Activated T-helper 2 cell treated with anti-CD3 and anti-CD28 coated beads, Interferon-gamma antibody, Interleukin-2, Interleukin-4, amounts not matched to agents 10 μg/mL and 5 μg/mL and 100 μg/mL, durations not matched to agents 14 hours and 24 hours and 36 hours (primary cell): ENCODE results near the gene GRAMD2B. TPM values are rescaled to one million over a fixed set of nuclear protein-coding genes. Genes with fewer than 3 reads are reported as not detected.
"Not testable (repeated sequence)": the region's sequence is repeated elsewhere in the genome, so short reads cannot be mapped to it uniquely, and the experiment has no call there.

ENCODE experiments used
- DNase-seq: peaks from one replicate; pipeline ENCODE4 v3.0.0; 2021; ENCODE audit warnings: low spot score
- H3K27ac Mint-ChIP-seq: one replicate; pipeline ENCODE4 v1.8.0; 2021; ENCODE audit warnings: mixed read lengths
- H3K27me3 Mint-ChIP-seq: one replicate; pipeline ENCODE4 v1.8.0; 2021; ENCODE audit warnings: low read depth, mixed read lengths
- H3K36me3 Mint-ChIP-seq: one replicate; pipeline ENCODE4 v1.8.0; 2021; ENCODE audit warnings: low read depth, mixed read lengths
- H3K4me1 Mint-ChIP-seq: one replicate; pipeline ENCODE4 v1.8.0; 2021; ENCODE audit warnings: low read depth, mixed read lengths
- H3K4me3 Mint-ChIP-seq: one replicate; pipeline ENCODE4 v1.8.0; 2021; ENCODE audit warnings: low read depth, mild to moderate bottlenecking, moderate library complexity, mixed read lengths
- H3K9me3 Mint-ChIP-seq: one replicate; pipeline ENCODE4 v1.8.0; 2021; ENCODE audit warnings: mixed read lengths
- intact Hi-C: fragments of 100-400 bp; cut with micrococcal nuclease; formaldehyde crosslinking; loops from one replicate; pipeline ENCODE4 v1.15.1; 2023
- total RNA-seq: library from RNA; stranded (reverse); gene quantifications from 2 replicates; pipeline ENCODE4 v1.2.3, GENCODE V29; 2022

GRAMD2B gene
- total RNA-seq, 1 donor from 2014 or later = 8.8 TPM

GRCh38 chr5:126394211-126394788 is 28.9 kb upstream of the GRAMD2B start:
- intact Hi-C loops = no loop called here
- peaks cover 2% of the 10 kb centered on the region for H3K9me3 Mint-ChIP-seq
- H3K36me3 Mint-ChIP-seq = no peaks in the 10 kb centered on the region
- no peak for DNase-seq
- H3K27ac Mint-ChIP-seq = no peak overlapping the region
- H3K4me1 Mint-ChIP-seq = peaks cover 2% of the 10 kb centered on the region
- no peak overlapping the region for H3K4me3 Mint-ChIP-seq
- peaks cover 2% of the 10 kb centered on the region for H3K27me3 Mint-ChIP-seq

DNA sequence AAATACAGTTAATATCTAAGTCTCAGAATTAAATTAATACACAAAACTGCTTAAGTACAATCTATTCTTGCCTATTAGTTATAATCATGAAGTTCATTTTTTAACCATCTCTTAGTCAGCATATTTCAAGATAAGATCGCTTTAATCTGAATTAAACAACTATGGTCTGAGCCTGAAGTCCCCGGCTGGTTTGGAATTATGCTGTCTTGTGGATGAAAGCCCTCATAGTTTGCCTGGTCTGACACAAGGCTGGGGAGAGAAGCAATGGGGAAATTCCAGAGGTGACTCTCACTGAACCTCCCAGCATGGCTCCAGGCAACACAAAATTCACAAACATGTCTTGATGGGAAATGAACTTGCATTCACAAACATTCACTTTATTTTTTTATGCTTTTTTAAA is 28.0 kb upstream of the GRAMD2B start:
- Mint-ChIP-seq H3K4me1 (peaks cover 2% of the 10 kb centered on the region), H3K9me3 (peaks cover 10% of the 10 kb centered on the region), H3K4me3 (no peak overlapping the region), H3K36me3 (no peaks in the 10 kb centered on the region), H3K27me3 (peaks cover 4% of the 10 kb centered on the region), H3K27ac (no peak overlapping the region)
- intact Hi-C loops = no loop called here
- DNase-seq = no peak

DNA sequence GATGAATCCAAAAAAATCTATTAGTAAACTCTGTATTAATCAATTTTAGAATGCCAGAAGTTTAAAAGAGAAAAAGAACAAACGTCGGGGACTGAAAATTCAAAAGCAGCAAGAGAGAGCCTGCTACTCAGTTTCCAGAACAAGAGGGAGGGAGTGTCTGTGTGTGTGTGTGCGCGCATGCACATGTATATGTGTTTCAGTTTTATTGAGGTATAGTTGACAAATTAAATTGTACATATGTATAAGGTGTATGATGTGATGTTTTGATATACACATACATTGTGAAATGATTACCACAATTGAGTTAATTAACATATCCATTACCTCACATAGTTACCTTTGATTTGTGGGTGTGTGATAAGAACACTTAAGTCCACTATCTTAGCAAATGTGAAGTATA is 27.6 kb upstream of the GRAMD2B start:
- H3K4me1 Mint-ChIP-seq = peaks cover 2% of the 10 kb centered on the region
- intact Hi-C loops = no loop called here
- no peak for DNase-seq
- H3K36me3 Mint-ChIP-seq = no peaks in the 10 kb centered on the region
- H3K4me3 Mint-ChIP-seq = no peak overlapping the region
- peaks cover 4% of the 10 kb centered on the region for H3K27me3 Mint-ChIP-seq
- no peak overlapping the region for H3K27ac Mint-ChIP-seq
- H3K9me3 Mint-ChIP-seq = peaks cover 14% of the 10 kb centered on the region

GRCh38 chr5:126396721-126397120 is 26.5 kb upstream of the GRAMD2B start:
- H3K27ac Mint-ChIP-seq, DNase-seq, intact Hi-C loops, H3K4me3 Mint-ChIP-seq, H3K27me3 Mint-ChIP-seq, H3K4me1 Mint-ChIP-seq, H3K36me3 Mint-ChIP-seq: not testable (repeated sequence)
- H3K9me3 Mint-ChIP-seq = peaks cover 25% of the 10 kb centered on the region

GRCh38 chr5:126398791-126399190 is 24.4 kb upstream of the GRAMD2B start:
- peaks cover 25% of the 10 kb centered on the region for H3K9me3 Mint-ChIP-seq
- intact Hi-C loops = no loop called here
- H3K27me3 Mint-ChIP-seq = peaks cover 5% of the 10 kb centered on the region
- no peak for DNase-seq
- H3K4me1 Mint-ChIP-seq = peaks cover 2% of the 10 kb centered on the region
- H3K36me3 Mint-ChIP-seq = no peaks in the 10 kb centered on the region
- no peak overlapping the region for H3K27ac Mint-ChIP-seq
- no peak overlapping the region for H3K4me3 Mint-ChIP-seq

GRCh38 chr5:126400621-126401251 is 22.5 kb upstream of the GRAMD2B start:
- Mint-ChIP-seq H3K36me3 (no peaks in the 10 kb centered on the region), H3K4me1 (peaks cover 2% of the 10 kb centered on the region), H3K27ac (no peak overlapping the region), H3K4me3 (no peak overlapping the region), H3K9me3 (peaks cover 25% of the 10 kb centered on the region), H3K27me3 (peaks cover 15% of the 10 kb centered on the region)
- no peak for DNase-seq
- intact Hi-C loops = no loop called here

DNA sequence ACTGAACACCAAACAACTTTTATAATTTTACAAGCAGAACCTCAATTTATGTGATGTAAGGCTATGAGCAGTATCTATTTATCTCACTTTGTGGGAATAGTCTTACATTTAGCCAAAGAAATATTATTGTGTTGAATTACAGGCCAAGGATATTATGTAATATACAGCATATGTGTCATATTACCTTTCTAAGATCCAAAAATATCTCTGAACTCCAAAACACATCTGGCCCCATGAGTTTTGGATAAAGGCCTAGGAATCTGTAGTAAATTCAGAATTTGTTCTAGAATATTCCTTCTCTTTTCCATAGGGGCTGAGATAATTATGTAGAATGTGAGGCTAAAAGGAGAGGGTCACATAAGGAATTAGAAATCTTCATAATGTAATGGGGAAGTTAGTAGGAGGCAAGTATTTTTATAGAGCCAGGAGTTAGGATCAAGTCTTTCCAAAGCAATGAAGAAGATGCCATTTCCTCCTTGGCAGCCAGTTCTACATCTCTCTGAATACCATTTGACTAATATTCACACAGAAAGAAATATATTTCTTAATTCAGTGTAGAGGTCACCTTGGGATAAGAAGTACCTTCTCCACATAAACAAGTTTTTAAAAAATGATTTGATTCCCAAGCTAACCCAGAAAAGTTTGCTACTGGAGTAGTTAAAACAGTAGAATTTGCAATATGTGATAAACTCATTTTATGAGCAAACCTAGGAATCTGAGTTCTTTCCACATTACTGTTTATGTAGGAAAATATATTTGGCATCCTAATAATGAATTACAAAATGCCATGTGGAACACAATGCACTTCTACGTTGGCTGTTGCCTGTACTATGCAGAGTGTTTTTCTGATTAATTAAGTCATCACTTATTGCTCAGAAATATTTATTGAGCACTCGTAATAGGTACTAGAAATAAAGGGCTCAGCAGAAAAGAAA is 20.3 kb upstream of the GRAMD2B start:
- intact Hi-C loops = no loop called here
- Mint-ChIP-seq H3K36me3 (no peaks in the 10 kb centered on the region), H3K4me3 (no peak overlapping the region), H3K27me3 (peaks cover 15% of the 10 kb centered on the region), H3K4me1 (no peaks in the 10 kb centered on the region), H3K9me3 (peaks cover 25% of the 10 kb centered on the region), H3K27ac (no peak overlapping the region)
- DNase-seq = no peak

- intact Hi-C loops = no loop called here
- Mint-ChIP-seq H3K27ac (no peak overlapping the region), H3K9me3 (peaks cover 25% of the 10 kb centered on the region), H3K4me3 (no peak overlapping the region), H3K36me3 (no peaks in the 10 kb centered on the region), H3K27me3 (peaks cover 15% of the 10 kb centered on the region), H3K4me1 (no peaks in the 10 kb centered on the region)
- DNase-seq = no peak
Measured at GRCh38 chr5:126403876-126404275, 19.3 kb upstream of the GRAMD2B start.

DNA sequence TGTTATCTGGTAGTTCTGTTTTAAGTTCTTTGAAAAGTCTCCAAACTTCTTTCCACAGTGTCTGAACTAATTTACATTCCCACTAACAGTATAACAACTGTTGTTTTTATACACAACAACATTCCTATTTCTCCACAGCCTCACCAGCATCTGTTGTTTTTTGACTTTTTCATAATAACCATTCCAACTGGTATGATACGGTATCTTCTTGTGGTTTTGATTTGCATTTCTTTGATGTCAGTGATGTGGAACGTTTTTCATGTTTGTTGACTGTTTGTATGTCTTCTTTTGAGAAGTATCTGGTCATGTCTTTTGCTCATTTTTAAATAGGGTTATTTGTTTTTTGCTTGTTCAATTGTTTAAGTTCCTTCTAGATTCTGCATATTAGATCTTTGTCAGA is 12.6 kb upstream of the GRAMD2B start:
- Mint-ChIP-seq H3K4me1 (peaks cover 4% of the 10 kb centered on the region), H3K36me3 (no peaks in the 10 kb centered on the region), H3K9me3 (peaks cover 11% of the 10 kb centered on the region), H3K27ac (no peak overlapping the region), H3K27me3 (peaks cover 21% of the 10 kb centered on the region), H3K4me3 (no peak overlapping the region)
- no peak for DNase-seq
- intact Hi-C loops = loop anchor here (5.0 kb wide), 1 partner anchor 37 kb away; no protein-coding TSS in a partner anchor

DNA sequence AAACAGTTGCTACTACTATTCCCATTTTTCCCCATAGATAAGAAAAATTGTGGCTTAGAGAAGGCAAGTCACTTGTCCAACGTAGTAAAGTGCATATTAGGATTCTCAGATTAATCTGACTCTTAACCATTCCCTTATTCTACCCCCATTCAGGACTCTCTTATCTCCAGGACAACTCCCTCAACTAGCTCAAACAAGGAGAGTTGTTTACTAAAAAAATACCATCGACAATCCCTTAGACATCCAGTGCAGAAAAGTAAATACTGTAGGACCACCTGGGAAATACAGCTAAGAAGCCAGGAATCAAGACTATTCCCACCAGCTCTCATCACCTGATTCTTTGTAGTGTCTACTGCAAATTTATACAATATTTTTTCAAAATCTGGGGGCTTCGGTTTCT is 9.4 kb upstream of the GRAMD2B start:
- H3K4me3 Mint-ChIP-seq = no peak overlapping the region
- no peak for DNase-seq
- peaks cover 11% of the 10 kb centered on the region for H3K9me3 Mint-ChIP-seq
- H3K4me1 Mint-ChIP-seq = peaks cover 5% of the 10 kb centered on the region
- no peaks in the 10 kb centered on the region for H3K36me3 Mint-ChIP-seq
- H3K27ac Mint-ChIP-seq = no peak overlapping the region
- intact Hi-C loops = loop anchor here (5.0 kb wide), 1 partner anchor 33 kb away; no protein-coding TSS in a partner anchor
- peaks cover 18% of the 10 kb centered on the region for H3K27me3 Mint-ChIP-seq

DNA sequence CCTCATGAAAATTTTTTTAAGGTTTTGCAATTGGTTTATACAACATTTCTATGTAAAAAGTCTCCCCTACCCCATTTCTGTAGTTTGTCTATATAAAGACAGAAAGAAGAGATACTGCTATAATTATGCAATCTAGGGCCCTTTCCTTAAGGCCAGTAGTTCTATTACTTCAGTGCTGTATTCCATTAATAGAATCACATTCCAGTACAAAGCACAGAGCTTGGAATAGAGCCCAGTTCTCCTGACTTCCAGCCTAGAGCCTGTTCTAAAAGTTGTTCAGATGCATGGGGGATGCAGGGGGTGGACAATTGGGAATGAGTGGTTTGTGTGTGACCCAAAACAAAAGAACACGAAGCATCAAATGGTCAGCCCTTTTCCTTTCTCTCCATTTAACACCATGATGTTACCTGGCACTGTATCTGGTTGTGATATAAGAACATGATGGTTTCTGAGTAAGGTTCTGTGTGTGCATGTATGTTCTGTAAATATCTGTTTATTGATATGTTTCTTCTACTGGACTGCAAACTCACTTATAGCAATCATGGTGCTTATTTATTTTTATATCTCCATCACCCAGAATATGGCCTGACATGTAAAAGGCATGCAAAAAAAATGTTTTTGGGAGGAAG is 8.2 kb upstream of the GRAMD2B start:
- peaks cover 18% of the 10 kb centered on the region for H3K27me3 Mint-ChIP-seq
- no peak overlapping the region for H3K27ac Mint-ChIP-seq
- no peak for DNase-seq

DNA sequence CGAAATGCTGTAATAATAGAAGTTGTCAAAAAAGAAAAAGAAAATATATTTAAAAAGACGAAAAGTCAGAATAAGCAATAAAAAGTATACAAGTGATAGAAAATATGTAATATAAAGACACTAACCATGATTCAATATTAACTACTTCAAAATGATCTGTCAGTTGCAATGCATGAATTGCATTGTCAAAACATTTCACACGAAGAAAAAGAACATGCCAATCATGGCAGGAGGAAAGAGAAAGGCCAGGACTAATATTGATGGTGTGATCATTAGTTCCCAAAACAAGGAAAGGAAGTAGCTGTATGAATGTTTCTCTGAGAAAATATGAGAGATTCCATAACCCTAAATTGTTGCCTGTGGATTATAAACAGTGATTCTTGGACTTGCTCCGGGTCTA is 7.4 kb upstream of the GRAMD2B start:
- Mint-ChIP-seq H3K27ac (no peak overlapping the region), H3K4me3 (no peak overlapping the region), H3K36me3 (no peaks in the 10 kb centered on the region), H3K27me3 (peaks cover 18% of the 10 kb centered on the region), H3K4me1 (peaks cover 3% of the 10 kb centered on the region), H3K9me3 (peaks cover 6% of the 10 kb centered on the region)
- intact Hi-C loops = no loop called here
- DNase-seq = no peak

More for the DNA sequence above, 8.2 kb upstream of the GRAMD2B start:
- intact Hi-C loops = loop anchor here (5.0 kb wide), 1 partner anchor 32 kb away; no protein-coding TSS in a partner anchor
- Mint-ChIP-seq H3K9me3 (peaks cover 11% of the 10 kb centered on the region), H3K36me3 (no peaks in the 10 kb centered on the region), H3K4me1 (peaks cover 5% of the 10 kb centered on the region), H3K4me3 (no peak overlapping the region)
